Fibroblast of gingiva (primary cell): Measurements from ENCODE around the gene MAP4K4.
A peak's percentile ranks its signal among the peaks of the same experiment; 100 is the strongest.
"Not testable (repeated sequence)": the region's sequence is repeated elsewhere in the genome, so short reads cannot be mapped to it uniquely, and the experiment has no call there.

Experiments
- DNase-seq: peaks from one replicate; pipeline ENCODE4 v3.0.0-alpha.2; 2011; ENCODE audit warnings: low read depth

MAP4K4 gene

DNA sequence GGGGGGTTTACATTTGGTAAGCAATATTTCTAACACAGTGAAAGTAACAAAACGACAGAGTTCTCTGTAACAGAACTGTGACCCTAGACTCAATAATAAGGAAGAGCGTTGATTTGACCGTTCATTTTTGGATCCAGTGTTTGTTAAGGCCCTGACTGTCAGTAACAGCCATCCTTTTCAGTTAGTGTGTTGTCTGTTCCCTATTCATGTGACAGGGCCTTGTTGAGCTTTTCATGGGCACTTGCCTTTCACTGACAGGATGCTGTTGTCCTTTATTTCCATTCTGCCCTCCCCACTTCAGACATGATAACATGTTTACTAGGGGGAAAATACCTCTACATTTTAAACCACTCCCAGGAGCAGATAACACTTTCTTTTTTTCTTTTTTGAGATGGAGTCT is 45.8 kb downstream of the MAP4K4 start:
- no peak for DNase-seq

GRCh38 chr2:101744832-101745231 is 47.3 kb downstream of the MAP4K4 start:
- DNase-seq: no peak

DNA sequence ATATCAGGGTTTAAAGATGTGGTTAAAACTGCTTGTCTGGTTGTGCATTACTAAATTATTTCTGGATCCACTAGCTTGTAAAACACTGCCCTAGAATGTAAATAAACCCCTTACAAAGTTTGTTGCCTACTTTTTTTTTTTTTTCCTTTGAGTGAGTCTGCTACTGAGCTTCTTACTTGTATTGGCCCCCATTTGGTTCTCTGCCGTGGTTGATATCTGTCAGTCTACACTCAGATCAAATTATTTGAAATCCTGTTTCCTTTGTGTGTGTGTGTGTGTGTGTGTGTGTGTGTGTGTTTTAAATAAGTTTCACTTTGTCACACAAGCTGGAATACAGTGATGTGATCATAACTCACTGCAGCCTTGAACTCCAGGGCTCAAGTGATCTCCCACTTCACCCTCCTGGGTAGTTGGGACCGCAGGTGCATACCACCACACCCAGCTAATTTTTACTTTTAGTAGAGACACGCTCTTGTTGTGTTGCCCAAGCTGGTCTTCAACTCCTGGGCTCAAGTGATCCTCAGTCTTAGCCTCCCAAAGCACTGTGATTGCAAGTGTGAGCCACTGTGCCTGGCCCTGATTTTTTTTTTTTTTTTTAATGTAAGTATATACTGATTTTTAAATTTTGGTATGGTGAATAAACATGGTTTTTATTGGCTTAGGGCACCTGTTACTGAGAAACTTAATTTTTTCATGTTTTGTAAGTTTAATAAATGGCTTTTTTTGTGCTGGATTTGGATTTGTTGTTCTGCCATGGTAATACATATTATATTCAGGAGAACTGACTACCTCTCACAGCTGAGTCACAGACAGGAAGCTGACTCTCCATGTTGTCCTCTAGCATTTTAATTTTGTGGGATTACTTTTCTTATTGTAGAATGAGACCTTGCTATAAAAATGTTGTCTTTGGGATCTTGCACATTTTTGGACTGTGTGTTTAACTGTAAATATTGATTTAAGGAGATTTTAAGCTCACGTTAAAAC is 48.5 kb downstream of the MAP4K4 start:
- peak; percentile 30 for DNase-seq

DNA sequence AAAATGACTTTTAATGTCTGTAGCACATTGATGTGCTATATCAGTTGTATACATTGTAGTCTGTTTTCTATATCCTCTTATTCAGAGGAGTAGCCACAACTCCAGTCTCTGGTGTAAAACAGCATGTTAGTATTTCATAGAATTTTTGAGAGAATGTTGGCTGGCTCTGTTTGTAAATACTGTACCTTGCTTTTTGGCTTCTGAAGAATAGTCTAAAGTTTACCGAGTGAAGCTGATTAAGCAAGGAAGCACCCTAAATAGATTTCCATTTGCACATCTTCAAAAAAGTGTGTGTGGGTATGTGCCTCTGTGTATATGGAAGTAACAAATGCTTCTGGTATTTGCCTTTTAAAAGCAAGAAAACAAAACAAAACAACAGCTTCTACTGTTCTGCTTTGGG is 50.5 kb downstream of the MAP4K4 start:
- DNase-seq: no peak

DNA sequence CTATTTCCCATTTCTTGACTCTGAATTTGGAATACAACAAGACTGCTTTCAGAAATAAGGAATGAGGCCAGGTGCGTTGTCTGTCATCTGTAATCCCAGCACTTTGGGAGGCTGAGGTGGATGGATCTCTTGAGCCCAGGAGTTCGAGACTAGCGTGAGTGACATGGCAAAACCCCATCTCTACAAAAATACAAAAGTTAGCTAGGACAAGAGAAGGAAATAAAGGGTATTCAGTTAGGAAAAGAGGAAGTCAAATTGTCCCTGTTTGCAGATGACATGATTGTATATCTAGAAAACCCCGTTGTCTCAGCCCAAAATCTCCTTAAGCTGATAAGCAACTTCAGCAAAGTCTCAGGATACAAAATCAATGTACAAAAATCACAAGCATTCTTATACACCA is 51.0 kb downstream of the MAP4K4 start:
- not testable (repeated sequence) for DNase-seq

DNA sequence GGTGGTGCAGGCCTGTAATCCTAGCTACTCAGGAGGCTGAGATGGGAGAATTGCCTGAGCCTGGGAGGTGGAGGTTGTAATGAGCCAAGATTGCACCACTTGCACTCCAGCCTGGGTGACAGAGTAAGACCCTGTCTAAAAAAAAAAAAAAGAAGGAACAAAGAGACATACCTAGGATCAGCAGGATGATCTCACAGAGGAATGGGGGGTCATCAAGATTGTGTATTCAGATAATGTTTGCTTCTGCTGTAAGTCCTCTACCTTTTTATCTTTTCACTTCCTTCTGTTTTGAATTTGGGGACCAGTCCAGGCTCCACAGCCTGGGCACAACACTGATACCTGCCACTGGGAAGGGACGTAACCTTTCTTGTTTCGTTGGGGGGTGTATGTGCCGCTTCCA is 53.2 kb downstream of the MAP4K4 start:
- DNase-seq: no peak

DNA sequence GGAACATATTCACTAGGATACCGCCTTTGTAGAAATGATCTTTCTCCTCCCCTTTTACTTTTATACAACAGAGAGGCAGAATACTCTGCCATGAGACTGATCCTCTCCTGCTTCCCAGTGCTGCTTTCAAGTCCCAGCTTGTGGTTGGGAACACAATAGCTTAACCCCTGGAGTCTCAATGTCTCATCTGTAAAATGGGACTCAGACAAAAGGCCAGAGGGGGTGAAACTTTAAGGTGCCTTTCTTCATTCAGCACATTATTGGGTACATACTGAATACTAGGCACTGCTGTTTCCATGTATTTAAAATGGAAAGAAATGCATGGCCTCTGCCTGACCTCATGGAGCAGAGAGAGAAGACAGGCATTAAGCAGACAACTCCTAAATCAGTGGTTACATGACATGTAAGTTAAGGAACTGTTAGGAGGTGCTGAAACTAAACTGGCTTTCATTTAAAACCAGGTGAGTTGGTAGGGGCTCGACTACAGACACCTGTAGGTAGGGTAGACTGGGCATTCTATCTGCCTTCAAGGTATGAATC is 53.8 kb downstream of the MAP4K4 start:
- DNase-seq: no peak

- no peak for DNase-seq
These were observed 54.5 kb downstream of the MAP4K4 start for GRCh38 chr2:101751875-101752619.

- DNase-seq: peak; percentile 69
These were observed 55.5 kb downstream of the MAP4K4 start for GRCh38 chr2:101752716-101753616.

DNA sequence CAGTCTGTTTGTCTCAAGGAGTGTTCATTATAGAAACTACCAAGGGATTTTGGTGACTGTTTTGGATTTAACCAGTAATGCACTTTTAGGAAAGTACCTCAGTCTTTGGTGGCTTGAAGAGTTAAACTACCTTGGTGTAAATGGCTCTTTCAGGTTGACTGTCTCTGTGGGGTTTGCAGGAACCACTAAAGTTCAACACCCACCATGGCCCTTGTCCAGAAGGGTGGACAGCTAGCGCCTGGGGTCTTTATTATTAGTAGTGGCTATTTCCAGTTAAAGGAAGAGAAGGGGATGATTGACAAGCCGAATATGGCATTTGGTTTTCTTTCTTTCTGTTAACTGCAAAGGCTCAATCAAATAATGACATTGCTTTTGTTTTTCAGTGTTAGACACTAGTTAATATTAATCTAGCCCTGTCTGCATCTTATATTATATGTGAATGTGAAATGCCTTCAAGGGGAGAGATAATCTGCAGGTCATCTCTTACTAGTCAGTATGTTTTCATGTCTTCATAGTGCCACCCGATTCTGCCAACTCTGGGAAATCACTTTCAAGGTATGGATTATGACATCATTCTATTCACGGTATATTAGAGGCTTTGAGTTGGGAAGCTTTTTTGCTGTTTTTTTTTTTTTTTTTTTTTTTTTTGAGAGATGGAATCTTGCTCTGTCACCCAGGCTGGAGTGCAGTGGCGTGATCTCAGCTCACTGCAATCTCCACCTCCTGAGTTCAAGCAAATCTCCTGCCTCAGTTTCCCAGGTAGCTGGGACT is 56.4 kb downstream of the MAP4K4 start:
- no peak for DNase-seq

- DNase-seq: peak; percentile 34
These were observed 57.1 kb downstream of the MAP4K4 start for GRCh38 chr2:101754618-101755017.

GRCh38 chr2:101756266-101756665 is 58.8 kb downstream of the MAP4K4 start:
- DNase-seq: no peak

- no peak for DNase-seq
These were observed 60.5 kb downstream of the MAP4K4 start for GRCh38 chr2:101758001-101758400.

DNA sequence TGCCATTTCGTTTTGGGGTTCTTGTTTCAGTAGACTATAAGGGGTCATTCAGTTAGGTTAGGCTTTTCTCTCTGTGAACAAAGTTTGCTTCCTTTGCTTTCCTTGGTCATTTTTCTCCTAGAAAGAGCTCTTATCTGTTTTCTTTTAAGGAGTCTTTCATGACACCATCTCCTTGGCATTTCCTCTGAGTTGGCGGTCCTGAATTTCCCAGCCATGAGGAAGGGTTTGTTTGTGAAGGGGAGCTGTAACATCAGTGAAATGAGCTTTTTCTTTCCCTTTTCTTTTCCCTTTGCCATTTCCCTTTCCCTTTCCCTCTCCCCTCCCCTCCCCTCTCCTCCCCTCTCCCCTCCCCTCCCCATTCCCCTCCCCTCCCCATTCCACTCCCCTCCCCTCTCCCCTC is 61.7 kb downstream of the MAP4K4 start:
- DNase-seq: peak; percentile 82

DNA sequence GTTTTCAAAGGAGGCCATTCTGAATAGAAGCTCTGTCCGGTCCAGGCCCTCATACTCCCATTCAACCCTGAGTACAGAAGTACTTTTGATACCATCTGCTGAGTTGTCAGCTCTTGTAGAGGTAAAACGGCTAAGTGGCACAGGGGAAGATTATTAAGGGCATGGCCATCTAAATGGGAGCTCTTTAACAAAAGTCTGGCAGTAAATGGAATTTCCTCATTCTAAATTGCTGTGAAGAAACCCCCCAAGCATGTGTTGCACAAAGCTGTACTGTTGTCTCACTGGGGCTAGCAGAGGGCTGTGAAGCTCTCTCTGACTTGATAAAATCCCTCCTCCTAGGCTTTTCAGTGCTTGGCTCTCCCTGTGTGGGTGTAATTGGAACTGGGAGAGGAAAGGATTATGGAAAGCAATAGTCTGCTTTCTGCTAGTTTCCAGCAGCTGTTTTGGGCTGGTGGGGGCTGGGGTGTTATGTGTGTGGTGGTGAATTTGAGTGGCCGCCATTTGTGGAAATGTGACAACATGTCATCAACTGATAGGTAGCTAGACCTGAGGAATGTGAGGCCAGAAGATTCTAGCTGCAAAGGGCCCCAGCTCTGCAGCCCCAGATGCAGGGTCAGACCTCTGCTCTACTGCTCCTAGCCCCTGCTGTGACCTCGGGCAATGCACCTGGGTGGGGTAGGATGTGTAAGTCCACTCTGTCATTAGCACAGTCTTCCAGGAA is 65.1 kb downstream of the MAP4K4 start:
- DNase-seq: no peak

GRCh38 chr2:101763496-101764333 is 66.2 kb downstream of the MAP4K4 start:
- DNase-seq: peak; percentile 36

GRCh38 chr2:101766337-101766736 is 68.8 kb downstream of the MAP4K4 start:
- no peak for DNase-seq

DNA sequence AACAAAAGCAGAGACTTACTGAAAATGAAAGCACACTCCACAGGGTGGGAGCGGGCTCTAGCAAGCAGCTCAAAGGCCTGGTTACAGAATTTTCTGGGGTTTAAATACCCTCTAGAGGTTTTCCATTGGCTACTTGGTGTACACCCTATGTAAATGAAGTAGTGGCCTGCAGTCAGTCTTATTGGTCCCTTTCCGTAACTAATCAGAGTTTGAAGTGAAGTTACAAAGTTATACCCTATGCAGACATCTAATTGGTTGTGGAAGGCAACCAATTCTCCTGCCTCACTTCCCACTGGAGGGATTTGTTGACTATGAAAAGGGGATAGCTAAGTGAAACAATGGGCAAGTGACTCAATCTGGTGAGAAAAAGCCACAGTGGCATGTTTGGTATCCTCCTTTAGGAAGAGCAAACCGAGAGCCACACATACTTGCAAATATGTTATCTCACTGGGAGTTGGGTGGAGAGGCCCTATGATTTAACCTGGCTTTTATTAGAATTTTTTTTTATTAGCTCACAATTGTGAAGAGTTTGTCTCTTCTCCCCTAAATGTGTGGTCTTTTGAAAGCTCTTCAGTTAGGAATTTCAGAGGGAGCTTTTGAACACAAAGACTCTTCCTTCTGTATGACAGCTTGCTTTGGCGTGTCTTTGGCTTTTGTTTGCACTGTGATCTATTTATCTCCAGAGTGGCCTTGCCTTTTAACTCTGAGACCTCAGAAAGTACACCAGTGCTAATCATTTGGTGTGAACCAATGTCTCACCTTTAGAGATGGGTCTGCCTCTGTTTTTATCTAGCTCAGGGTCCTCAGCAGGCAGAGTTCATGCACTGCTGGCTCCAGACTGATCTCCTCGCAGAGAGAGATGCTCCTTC is 69.6 kb downstream of the MAP4K4 start:
- peak; percentile 83 for DNase-seq
